Measurements from ENCODE around the gene THAP11. TPM values are rescaled to one million over a fixed set of nuclear protein-coding genes. Genes with fewer than 3 reads are reported as not detected.

The THAP11 gene
- total and polyA plus RNA-seq, 2 of the 13 experiments (the other 11 are each of a cell fraction or from before 2014, with no cell fraction given) = 44.2 to 53.4 TPM

- TF ChIP-seq REPIN1 (CRISPR knock-in tag; IDR thresholded peaks at IDR 0.05; ENCODE audit: borderline replicate concordance, low read depth) (no peak), ZNF275 (CRISPR knock-in tag; IDR thresholded peaks at IDR 0.05; ENCODE audit: borderline replicate concordance) (no peak), GTF3A (CRISPR knock-in tag; conservative IDR thresholded peaks at IDR 0.05) (no peak), ZNF788 (CRISPR knock-in tag; IDR thresholded peaks at IDR 0.05; ENCODE audit: borderline replicate concordance) (0 out of 2 replicates have a peak, but pooled peaks have one; percentile 1), FOXO4 (CRISPR knock-in tag; conservative IDR thresholded peaks at IDR 0.05) (no peak), ZNF335 (CRISPR knock-in tag; IDR thresholded peaks at IDR 0.05) (no peak), HHEX (CRISPR knock-in tag; IDR thresholded peaks at IDR 0.05) (no peak), ZNF646 (CRISPR knock-in tag; IDR thresholded peaks at IDR 0.05) (no peak), ZNF549 (CRISPR knock-in tag; IDR thresholded peaks at IDR 0.05) (no peak), EEA1 (CRISPR knock-in tag; IDR thresholded peaks at IDR 0.05; ENCODE audit: borderline replicate concordance) (no peak), PCBP1 (IDR thresholded peaks at IDR 0.05; ENCODE audit: borderline replicate concordance, low read depth, low read length) (no peak), U2AF1 (optimal IDR thresholded peaks at IDR 0.05; ENCODE audit: low read depth, low read length) (no peak), NR3C1 (CRISPR knock-in tag; IDR thresholded peaks at IDR 0.05) (no peak), TARDBP (CRISPR knock-in tag; IDR thresholded peaks at IDR 0.05) (peak; percentile 14; the same call in 1 of the 2 replicates), IKZF1 (IDR thresholded peaks at IDR 0.05) (no peak), ZGPAT (CRISPR knock-in tag; IDR thresholded peaks at IDR 0.05) (no peak), GLMP (CRISPR knock-in tag; IDR thresholded peaks at IDR 0.05; ENCODE audit: borderline replicate concordance) (no peak; the same call in 1 of the 2 replicates), HCFC1 (IDR thresholded peaks at IDR 0.05; ENCODE audit: low read depth, low read length) (no peak), ZBTB8A (CRISPR knock-in tag; IDR thresholded peaks at IDR 0.05; ENCODE audit: borderline replicate concordance, low read depth) (0 out of 2 replicates have a peak, but pooled peaks have one; percentile 61), HMGA1 (CRISPR knock-in tag; conservative IDR thresholded peaks at IDR 0.05) (no peak)
Measured at GRCh38 chr16:67843343-67843765, 1.2 kb downstream of the THAP11 start (continued).

All from HepG2 (cell line).